Measurements from ENCODE around the gene ERN1. TPM values are rescaled to one million over a fixed set of nuclear protein-coding genes. Genes with fewer than 3 reads are reported as not detected.

ERN1 gene
- total RNA-seq, 1 donor from 2014 or later: 20.6 TPM

GRCh38 chr17:64161380-64162176 is 31.6 kb upstream of the ERN1 start:
- Mint-ChIP-seq H3K9me3 (no peaks in the 10 kb centered on the region), H3K4me3 (no peak overlapping the region), H3K27me3 (ENCODE audit: low read depth) (no peaks in the 10 kb centered on the region), H3K27ac (peak overlapping the region; percentile 50), H3K36me3 (peaks cover 1% of the 10 kb centered on the region), H3K4me1 (peaks cover 51% of the 10 kb centered on the region)
- DNase-seq (ENCODE audit: low spot score in 2 of 2, unreplicated experiment in 2 of 2): no peak
- no peak for TF ChIP-seq CTCF (IDR thresholded peaks at IDR 0.05; ENCODE audit: unreplicated experiment)

GRCh38 chr17:64160378-64160777 is 30.4 kb upstream of the ERN1 start:
- H3K4me3 Mint-ChIP-seq: no peak overlapping the region
- H3K27ac Mint-ChIP-seq: peak overlapping the region; percentile 78
- TF ChIP-seq CTCF (IDR thresholded peaks at IDR 0.05; ENCODE audit: unreplicated experiment): no peak
- H3K36me3 Mint-ChIP-seq: no peaks in the 10 kb centered on the region
- H3K27me3 Mint-ChIP-seq (ENCODE audit: low read depth): no peaks in the 10 kb centered on the region
- DNase-seq (ENCODE audit: low spot score in 2 of 2, unreplicated experiment in 2 of 2): no peak
- peaks cover 61% of the 10 kb centered on the region for H3K4me1 Mint-ChIP-seq
- H3K9me3 Mint-ChIP-seq: no peaks in the 10 kb centered on the region

- Mint-ChIP-seq H3K36me3 (no peaks in the 10 kb centered on the region), H3K27me3 (ENCODE audit: low read depth) (no peaks in the 10 kb centered on the region), H3K4me3 (peak overlapping the region; percentile 41), H3K9me3 (no peaks in the 10 kb centered on the region), H3K27ac (peak overlapping the region; percentile 94), H3K4me1 (peaks cover 73% of the 10 kb centered on the region)
- no peak for TF ChIP-seq CTCF (IDR thresholded peaks at IDR 0.05; ENCODE audit: unreplicated experiment)
- DNase-seq (ENCODE audit: low spot score in 2 of 2, unreplicated experiment in 2 of 2): peak in 1 of 2 experiments; percentile 67
Observed at GRCh38 chr17:64158831-64159590, 29.1 kb upstream of the ERN1 start.

- H3K36me3 Mint-ChIP-seq: no peaks in the 10 kb centered on the region
Observed at GRCh38 chr17:64158406-64158805, 28.5 kb upstream of the ERN1 start.

GRCh38 chr17:64157669-64158180 is 27.8 kb upstream of the ERN1 start:
- H3K27ac Mint-ChIP-seq: peak overlapping the region; percentile 94
- DNase-seq (ENCODE audit: low spot score in 2 of 2, unreplicated experiment in 2 of 2): no peak
- H3K4me3 Mint-ChIP-seq: no peak overlapping the region
- H3K27me3 Mint-ChIP-seq (ENCODE audit: low read depth): no peaks in the 10 kb centered on the region
- no peaks in the 10 kb centered on the region for H3K9me3 Mint-ChIP-seq
- peaks cover 77% of the 10 kb centered on the region for H3K4me1 Mint-ChIP-seq
- H3K36me3 Mint-ChIP-seq: peaks cover 4% of the 10 kb centered on the region
- no peak for TF ChIP-seq CTCF (IDR thresholded peaks at IDR 0.05; ENCODE audit: unreplicated experiment)

More at GRCh38 chr17:64158406-64158805, 28.5 kb upstream of the ERN1 start:
- Mint-ChIP-seq H3K27ac (peak overlapping the region; percentile 94), H3K4me1 (peaks cover 74% of the 10 kb centered on the region), H3K27me3 (ENCODE audit: low read depth) (no peaks in the 10 kb centered on the region), H3K4me3 (no peak overlapping the region), H3K9me3 (no peaks in the 10 kb centered on the region)
- no peak for TF ChIP-seq CTCF (IDR thresholded peaks at IDR 0.05; ENCODE audit: unreplicated experiment)
- no peak for DNase-seq (ENCODE audit: low spot score in 2 of 2, unreplicated experiment in 2 of 2)
